Activated CD8-positive, alpha-beta T cell treated with anti-CD3 and anti-CD28 coated beads for 36 hours (primary cell): Measurements from ENCODE around the gene CALM1. TPM values are rescaled to one million over a fixed set of nuclear protein-coding genes. Genes with fewer than 3 reads are reported as not detected.
A peak's percentile ranks its signal among the peaks of the same experiment; 100 is the strongest.

ENCODE experiments used
- ATAC-seq: fragments of 200-7000 bp; cut with Tn5 transposase; one replicate; pipeline ENCODE4 v1.10.0; 2021; ENCODE audit warnings: mild to moderate bottlenecking, moderate library complexity
- CTCF ChIA-PET: fragments of 350-600 bp; sonication (Branson Sonifier 250); formaldehyde crosslinking; loops from one replicate; lab custom pipeline; 2021; ENCODE audit warnings: antibody characterized with exemption; lab: Charles Lee
- POLR2A ChIA-PET: fragments of 350-600 bp; sonication (Branson Sonifier 250); formaldehyde crosslinking; loops from one replicate; lab custom pipeline; 2021; ENCODE audit warnings: antibody characterized with exemption; lab: Charles Lee
- DNase-seq: peaks from one replicate; pipeline ENCODE4 v3.0.0-alpha.2; 2020
- H3K27ac Mint-ChIP-seq: one replicate; pipeline ENCODE4 v1.8.0; 2021; ENCODE audit warnings: mild to moderate bottlenecking, mixed read lengths
- H3K27me3 Mint-ChIP-seq: one replicate; pipeline ENCODE4 v1.8.0; 2021; ENCODE audit warnings: mixed read lengths
- H3K36me3 Mint-ChIP-seq: one replicate; pipeline ENCODE4 v1.8.0; 2021; ENCODE audit warnings: low read depth, mixed read lengths
- H3K4me1 Mint-ChIP-seq: one replicate; pipeline ENCODE4 v1.8.0; 2021; ENCODE audit warnings: low read depth, mixed read lengths
- H3K4me3 Mint-ChIP-seq: one replicate; pipeline ENCODE4 v1.8.0; 2021; ENCODE audit warnings: mild to moderate bottlenecking, moderate library complexity, mixed read lengths
- H3K9me3 Mint-ChIP-seq: one replicate; pipeline ENCODE4 v1.8.0; 2021; ENCODE audit warnings: mixed read lengths
- CTCF ChIP-seq: fragments of 200-600 bp; IDR thresholded peaks from one replicate; pipeline ENCODE4 v1.8.0; 2022; ENCODE audit warnings: antibody characterized with exemption, mild to moderate bottlenecking
- intact Hi-C: fragments of 100-400 bp; cut with micrococcal nuclease; formaldehyde crosslinking; loops from one replicate; pipeline ENCODE4 v1.10.0; 2022
- total RNA-seq, 2 experiments: library from RNA; stranded (reverse); gene quantifications; one replicate each; pipeline ENCODE4 v1.2.3, GENCODE V29; 2021

The CALM1 gene
- total RNA-seq, 2 experiments from 2014 or later: 365 to 373 TPM

DNA sequence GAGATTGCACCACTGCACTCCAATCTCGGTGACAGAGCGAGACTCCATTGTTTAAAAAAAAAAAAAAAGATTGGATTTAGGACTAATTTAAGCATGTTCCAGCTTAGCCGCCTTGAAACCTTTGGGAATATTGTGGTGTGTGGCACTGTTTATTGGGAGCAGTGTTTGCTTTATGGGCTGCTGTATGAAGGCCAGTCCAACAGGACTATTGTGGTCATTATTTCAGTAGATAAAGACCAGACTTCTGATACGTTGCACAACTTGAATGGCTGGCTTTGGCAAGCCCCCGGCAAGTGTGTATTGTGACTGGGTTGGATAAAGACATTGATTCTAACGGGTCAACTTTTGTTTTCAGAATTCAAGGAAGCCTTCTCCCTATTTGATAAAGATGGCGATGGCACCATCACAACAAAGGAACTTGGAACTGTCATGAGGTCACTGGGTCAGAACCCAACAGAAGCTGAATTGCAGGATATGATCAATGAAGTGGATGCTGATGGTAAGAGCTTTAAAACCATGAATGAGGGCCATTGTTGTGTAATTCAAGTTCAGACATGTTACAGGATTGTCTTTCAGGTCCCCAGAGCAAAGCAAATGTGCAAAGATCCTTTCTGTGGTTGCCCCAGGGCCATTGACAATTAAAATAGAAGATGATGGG lies 4.2 kb downstream of the CALM1 start:
- CTCF ChIA-PET: interaction anchor here (1.2 to 5.5 kb wide), 5 partner anchors 8 to 358 kb away, joined by 3 to 48 read pairs (median 10); partner anchors contain the start of gene NRDE2
- ATAC-seq (no peak), DNase-seq (no peak)
- Mint-ChIP-seq H3K4me3 (no peak overlapping the region), H3K9me3 (no peaks in the 10 kb centered on the region), H3K4me1 (peaks cover 67% of the 10 kb centered on the region), H3K27me3 (no peaks in the 10 kb centered on the region), H3K27ac (peak overlapping the region; percentile 99), H3K36me3 (peaks cover 67% of the 10 kb centered on the region)
- intact Hi-C loops: loop anchor here (5.0 kb wide), 1 partner anchor 296 kb away; no protein-coding TSS in a partner anchor
- no peak for TF ChIP-seq CTCF
- POLR2A ChIA-PET: interaction anchor here (0.8 to 15.4 kb wide), 5 partner anchors 8 to 43 kb away, joined by 3 to 365 read pairs (median 5); no protein-coding TSS in a partner anchor

- intact Hi-C loops: loop anchor here (5.0 kb wide), 1 partner anchor 295 kb away; no protein-coding TSS in a partner anchor
- ATAC-seq (no peak), DNase-seq (peak; percentile 51)
- peak overlapping the region; percentile 20 for H3K4me3 Mint-ChIP-seq
- H3K27me3 Mint-ChIP-seq: no peaks in the 10 kb centered on the region
- TF ChIP-seq CTCF: no peak
- ChIA-PET CTCF (interaction anchor here (0.8 to 5.5 kb wide), 4 partner anchors 11 to 357 kb away, joined by 3 to 48 read pairs (median 6); no protein-coding TSS in a partner anchor), POLR2A (interaction anchor here (0.6 to 15.4 kb wide), 4 partner anchors 11 to 64 kb away, joined by 3 to 365 read pairs (median 5); no protein-coding TSS in a partner anchor)
- H3K36me3 Mint-ChIP-seq: peaks cover 76% of the 10 kb centered on the region
- H3K4me1 Mint-ChIP-seq: peaks cover 71% of the 10 kb centered on the region
- H3K27ac Mint-ChIP-seq: peak overlapping the region; percentile 99
- H3K9me3 Mint-ChIP-seq: no peaks in the 10 kb centered on the region
These were observed 5.2 kb downstream of the CALM1 start for GRCh38 chr14:90402016-90402415.

DNA sequence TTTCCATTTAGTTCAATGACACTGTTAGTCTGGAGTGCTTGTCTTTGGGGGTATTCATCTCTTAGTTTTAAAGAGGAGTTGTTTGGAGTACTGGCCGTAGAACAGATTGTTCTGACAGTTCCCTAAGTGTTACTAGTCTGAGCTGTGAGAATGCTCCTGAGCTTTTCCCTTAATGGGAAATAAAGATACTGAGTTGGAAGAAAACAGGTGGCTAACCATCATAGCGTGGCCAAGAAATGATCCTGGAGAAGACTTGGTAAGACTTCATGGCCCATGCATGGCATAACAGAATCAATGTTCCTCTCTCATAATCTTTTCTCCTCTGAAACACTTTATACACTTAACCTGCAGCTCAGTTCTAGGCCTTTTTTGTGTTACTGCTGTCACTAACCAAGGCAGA lies 6.2 kb downstream of the CALM1 start:
- Mint-ChIP-seq H3K4me1 (peaks cover 73% of the 10 kb centered on the region), H3K4me3 (no peak overlapping the region), H3K27ac (peak overlapping the region; percentile 99), H3K27me3 (no peaks in the 10 kb centered on the region), H3K36me3 (peaks cover 79% of the 10 kb centered on the region), H3K9me3 (no peaks in the 10 kb centered on the region)
- TF ChIP-seq CTCF: no peak
- ATAC-seq (no peak), DNase-seq (no peak)
- ChIA-PET CTCF (interaction anchor here (1.2 to 5.5 kb wide), 3 partner anchors 13 to 356 kb away, joined by 4 to 48 read pairs (median 10); no protein-coding TSS in a partner anchor), POLR2A (interaction anchor here (15.4 kb wide), 1 partner anchor 20 kb away, joined by 365 read pairs; no protein-coding TSS in a partner anchor)
- intact Hi-C loops: loop anchor here (5.0 kb wide), 1 partner anchor 294 kb away; no protein-coding TSS in a partner anchor

GRCh38 chr14:90405101-90405500 lies 8.3 kb downstream of the CALM1 start:
- ChIA-PET CTCF (no interaction called here), POLR2A (interaction anchor here (1.8 to 15.4 kb wide), 2 partner anchors 13 to 22 kb away, joined by 5 to 365 read pairs; no protein-coding TSS in a partner anchor)
- peaks cover 73% of the 10 kb centered on the region for H3K4me1 Mint-ChIP-seq
- H3K27ac Mint-ChIP-seq: peak overlapping the region; percentile 22
- peaks cover 67% of the 10 kb centered on the region for H3K36me3 Mint-ChIP-seq
- no peaks in the 10 kb centered on the region for H3K27me3 Mint-ChIP-seq
- intact Hi-C loops: no loop called here
- no peaks in the 10 kb centered on the region for H3K9me3 Mint-ChIP-seq
- DNase-seq (no peak), ATAC-seq (no peak)
- no peak for TF ChIP-seq CTCF
- H3K4me3 Mint-ChIP-seq: no peak overlapping the region

GRCh38 chr14:90405755-90406154 lies 8.9 kb downstream of the CALM1 start:
- Mint-ChIP-seq H3K27ac (peak overlapping the region; percentile 47), H3K27me3 (no peaks in the 10 kb centered on the region), H3K4me1 (peaks cover 72% of the 10 kb centered on the region), H3K36me3 (peaks cover 60% of the 10 kb centered on the region), H3K9me3 (no peaks in the 10 kb centered on the region), H3K4me3 (no peak overlapping the region)
- DNase-seq: no peak
- intact Hi-C loops: no loop called here
- ATAC-seq: no peak
- CTCF ChIA-PET: interaction anchor here (1.1 kb wide), 1 partner anchor 104 kb away, joined by 3 read pairs; no protein-coding TSS in a partner anchor
- TF ChIP-seq CTCF: no peak
- POLR2A ChIA-PET: interaction anchor here (0.8 to 3.1 kb wide), 6 partner anchors 8 to 24 kb away, joined by 3 to 14 read pairs (median 6); no protein-coding TSS in a partner anchor
